Ishikawa (cell line): ENCODE data around the gene PSMB5.

Source experiments
- CEBPB ChIP-seq: IDR thresholded peaks from 2 replicates; pipeline ENCODE4 v1.6.1; 2012
- CREB1 ChIP-seq: IDR thresholded peaks from 2 replicates; pipeline ENCODE4 v1.6.1; 2012; ENCODE audit warnings: low read depth
- EGR1 ChIP-seq: IDR thresholded peaks from 2 replicates; pipeline ENCODE4 v1.6.1; 2012
- EP300 ChIP-seq: IDR thresholded peaks from 2 replicates; pipeline ENCODE4 v1.6.1; 2012; ENCODE audit warnings: borderline replicate concordance
- FOXM1 ChIP-seq: IDR thresholded peaks from 2 replicates; pipeline ENCODE4 v1.6.1; 2012; ENCODE audit warnings: low read depth, borderline replicate concordance
- MAX ChIP-seq: IDR thresholded peaks from 2 replicates; pipeline ENCODE4 v1.6.1; 2012
- NFIC ChIP-seq: IDR thresholded peaks from 2 replicates; pipeline ENCODE4 v1.6.1; 2012
- RAD21 ChIP-seq: IDR thresholded peaks from 2 replicates; pipeline ENCODE4 v1.6.1; 2012; ENCODE audit warnings: low read depth
- REST ChIP-seq: IDR thresholded peaks from 2 replicates; pipeline ENCODE4 v1.6.1; 2012; ENCODE audit warnings: low read depth, mild to moderate bottlenecking
- TAF1 ChIP-seq: IDR thresholded peaks from 2 replicates; pipeline ENCODE4 v1.6.1; 2012; ENCODE audit warnings: low read depth, mild to moderate bottlenecking
- TCF12 ChIP-seq: IDR thresholded peaks from 2 replicates; pipeline ENCODE4 v1.6.1; 2012; ENCODE audit warnings: low read depth
- TEAD4 ChIP-seq: IDR thresholded peaks from 2 replicates; pipeline ENCODE4 v1.6.1; 2012
- USF1 ChIP-seq: IDR thresholded peaks from 2 replicates; pipeline ENCODE4 v1.6.1; 2012
- YY1 ChIP-seq: IDR thresholded peaks from 2 replicates; pipeline ENCODE4 v1.6.1; 2012; ENCODE audit warnings: low read depth
- ZBTB7A ChIP-seq: IDR thresholded peaks from 2 replicates; pipeline ENCODE4 v1.6.1; 2012; ENCODE audit warnings: low read depth

PSMB5 gene

GRCh38 chr14:23006188-23006534, 28.5 kb downstream of the PSMB5 start:
- no peak for TF ChIP-seq EP300
- no peak for TF ChIP-seq TCF12
- no peak for TF ChIP-seq ZBTB7A
- no peak for TF ChIP-seq RAD21

- no peak for TF ChIP-seq ZBTB7A
- TF ChIP-seq EGR1: no peak
- TF ChIP-seq CREB1: no peak
These were observed 29.1 kb downstream of the PSMB5 start for GRCh38 chr14:23005451-23006187.

- TF ChIP-seq YY1: no peak
- no peak for TF ChIP-seq TCF12
- TF ChIP-seq USF1: no peak
- no peak for TF ChIP-seq MAX
- TF ChIP-seq EP300: no peak
- no peak for TF ChIP-seq ZBTB7A
- TF ChIP-seq RAD21: no peak
- TF ChIP-seq CEBPB: no peak
- no peak for TF ChIP-seq FOXM1
- no peak for TF ChIP-seq EGR1
- TF ChIP-seq NFIC: no peak
- no peak for TF ChIP-seq TEAD4
- no peak for TF ChIP-seq CREB1
- TF ChIP-seq TAF1: no peak
- no peak for TF ChIP-seq REST
These were observed 32.1 kb downstream of the PSMB5 start for GRCh38 chr14:23002592-23002991.

GRCh38 chr14:23000860-23001259, 33.8 kb downstream of the PSMB5 start:
- no peak for TF ChIP-seq CREB1
- no peak for TF ChIP-seq CEBPB
- no peak for TF ChIP-seq USF1
- no peak for TF ChIP-seq TEAD4
- TF ChIP-seq YY1: no peak
- TF ChIP-seq FOXM1: no peak
- no peak for TF ChIP-seq ZBTB7A
- TF ChIP-seq REST: no peak
- no peak for TF ChIP-seq TAF1
- no peak for TF ChIP-seq EP300
- no peak for TF ChIP-seq NFIC
- TF ChIP-seq RAD21: no peak
- no peak for TF ChIP-seq EGR1
- TF ChIP-seq MAX: no peak
- no peak for TF ChIP-seq TCF12

GRCh38 chr14:22998329-22999012, 36.2 kb downstream of the PSMB5 start:
- TF ChIP-seq TEAD4 (no peak), TAF1 (no peak), CEBPB (no peak), CREB1 (no peak), RAD21 (no peak), EGR1 (no peak), FOXM1 (no peak), REST (no peak), YY1 (no peak), USF1 (no peak), ZBTB7A (no peak), NFIC (no peak), MAX (no peak), TCF12 (no peak), EP300 (no peak)
